GM18873 (cell line): ENCODE measurements around the gene ABLIM2.

Experiments used
- ATAC-seq: cut with Tn5 transposase; IDR thresholded peaks from one replicate; pipeline ENCODE4 v1.9.1; 2021; ENCODE audit warnings: mild to moderate bottlenecking, moderate library complexity, moderate number of reproducible peaks; ENCODE audit not compliant: unreplicated experiment, low FRiP score

ABLIM2 gene

DNA sequence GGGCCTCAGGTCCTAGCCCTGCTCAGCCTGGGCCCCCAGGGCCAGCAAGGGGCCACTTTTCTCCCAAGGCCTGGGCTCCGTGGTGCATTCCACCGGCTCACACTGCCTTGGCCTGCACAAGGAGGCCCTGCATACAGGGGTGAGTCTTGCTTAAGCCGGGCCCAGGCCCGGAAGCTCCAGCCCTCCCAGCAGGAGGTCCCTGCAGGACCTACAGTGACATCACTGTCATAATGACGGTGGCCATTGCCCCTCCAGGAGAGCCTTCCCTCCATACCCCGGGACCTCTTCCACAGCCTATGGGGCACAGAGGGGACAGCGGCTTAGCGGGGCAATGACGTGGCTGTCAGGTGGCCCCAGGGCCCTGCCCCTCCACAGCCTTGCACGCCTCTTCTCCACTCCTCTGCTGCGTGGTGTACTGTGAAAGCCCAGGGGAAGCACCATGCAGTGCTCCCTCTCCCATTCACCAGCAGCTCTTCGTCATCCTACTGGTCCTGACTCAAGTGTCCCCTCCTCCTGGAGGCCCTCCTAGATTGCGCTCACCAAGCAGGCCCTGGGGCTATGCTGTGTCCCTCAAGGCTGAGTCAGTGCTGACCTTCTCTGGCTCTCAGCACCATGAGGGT is 186.6 kb downstream of the ABLIM2 start:
- ATAC-seq, result no peak

GRCh38 chr4:7971159-7971631 is 187.4 kb downstream of the ABLIM2 start:
- ATAC-seq, result no peak

GRCh38 chr4:7970361-7970946 is 188.2 kb downstream of the ABLIM2 start:
- ATAC-seq, result no peak

DNA sequence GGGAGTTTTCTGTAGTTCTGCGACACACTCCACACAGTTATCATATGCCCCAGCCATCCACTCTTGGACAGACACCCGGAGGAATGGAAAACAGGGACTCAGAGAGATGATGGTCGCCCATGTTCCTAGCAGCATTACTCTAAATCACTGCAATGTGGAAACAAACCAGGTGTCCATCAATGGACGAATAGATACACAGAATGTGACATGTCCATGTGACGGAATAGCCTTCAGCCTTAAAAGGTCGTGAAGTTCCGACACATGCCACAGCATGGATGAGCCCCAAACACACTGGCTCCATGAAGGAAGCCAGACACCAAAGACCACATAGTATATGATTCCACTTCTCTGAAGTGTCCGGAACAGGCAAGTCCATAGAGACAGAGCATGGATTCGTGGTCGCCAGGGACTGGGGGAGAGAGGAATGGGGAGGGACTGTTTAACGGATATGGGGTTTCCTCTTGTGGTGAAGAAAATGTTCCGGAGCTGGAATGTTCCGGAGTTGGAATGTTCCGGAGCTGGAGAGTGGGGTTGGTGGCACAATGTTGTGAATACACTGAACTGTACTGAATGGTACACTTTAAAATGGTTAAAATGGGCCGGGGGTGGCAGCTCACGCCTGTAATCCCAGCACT is 190.2 kb downstream of the ABLIM2 start:
- ATAC-seq, result no peak

DNA sequence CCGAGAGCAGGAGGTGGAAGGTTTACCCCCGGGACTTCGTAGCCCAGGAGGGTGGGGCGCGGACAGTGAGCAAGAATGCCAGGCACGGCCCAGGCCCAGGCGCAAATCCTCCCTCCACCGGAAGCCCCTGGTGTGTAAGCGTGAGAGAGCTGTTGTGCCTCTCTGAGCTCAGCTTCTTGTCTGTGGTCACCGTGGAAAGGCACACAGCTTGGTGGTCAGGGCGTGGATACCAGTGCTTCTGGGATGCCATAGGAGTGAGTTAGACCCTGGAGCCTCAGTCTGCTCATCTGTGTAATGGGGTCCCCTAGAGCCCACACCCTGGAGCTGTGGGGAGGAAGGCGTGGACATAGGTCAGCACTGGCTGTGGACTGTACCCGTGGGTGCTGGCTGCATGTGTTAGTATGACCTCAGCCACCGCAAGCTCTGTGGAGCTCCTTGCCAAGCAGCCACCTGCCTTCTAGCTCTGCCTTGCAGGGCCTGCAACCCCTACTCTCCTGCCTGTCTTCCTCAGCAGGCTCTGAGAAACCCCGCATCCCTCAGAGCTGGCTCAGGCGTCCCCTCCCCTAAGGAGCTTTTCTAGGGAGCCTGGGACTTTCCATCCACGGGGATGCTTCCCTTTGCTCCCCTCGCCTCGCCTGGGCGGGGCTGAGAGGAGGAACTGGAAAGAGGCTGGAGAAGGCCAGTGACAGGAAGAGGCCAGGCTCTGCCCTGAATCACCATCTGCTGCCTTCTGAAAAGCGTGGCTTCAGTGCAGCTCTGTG is 190.9 kb downstream of the ABLIM2 start:
- ATAC-seq, result no peak

GRCh38 chr4:7967063-7967440 is 191.6 kb downstream of the ABLIM2 start:
- ATAC-seq, result no peak

DNA sequence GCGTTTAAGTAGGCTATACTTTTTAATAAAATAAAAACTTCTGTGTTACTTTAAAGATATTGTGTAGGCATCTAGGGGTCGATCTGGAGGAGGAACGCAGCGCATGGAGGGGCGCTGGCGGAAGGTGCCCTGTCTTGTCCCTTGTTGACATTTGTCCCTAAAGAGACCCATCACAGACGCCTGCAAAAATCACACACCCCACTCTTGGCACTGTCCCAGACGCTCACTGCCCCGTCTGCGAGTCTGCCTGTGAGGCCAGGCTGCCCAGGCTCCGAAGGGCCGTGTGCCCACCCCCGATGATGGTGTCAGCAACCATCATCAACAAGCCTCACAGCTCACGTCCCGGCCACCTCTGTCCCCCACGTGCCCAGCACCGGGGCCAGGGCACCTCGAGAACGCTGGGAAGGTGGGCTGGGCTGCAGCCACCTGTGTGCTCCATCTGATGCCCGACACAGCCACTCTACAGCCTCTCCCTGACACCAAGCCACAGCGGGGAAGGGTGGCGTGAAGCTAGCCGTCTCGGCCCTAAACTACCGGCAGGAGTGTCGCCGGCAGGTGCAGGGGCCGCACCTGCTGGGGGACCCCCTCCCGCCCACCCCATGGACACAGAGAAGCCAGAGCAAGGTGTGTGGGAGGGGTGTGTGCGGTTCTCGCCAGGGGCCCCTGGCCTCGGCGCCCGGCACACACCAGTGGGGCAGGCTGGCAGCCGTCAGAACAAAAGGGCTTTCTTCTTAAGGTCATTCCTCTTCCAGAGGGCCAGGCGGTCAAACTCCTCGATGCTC is 192.1 kb downstream of the ABLIM2 start:
- no peak for ATAC-seq

GRCh38 chr4:7964890-7965662 is 193.5 kb downstream of the ABLIM2 start:
- no peak for ATAC-seq

DNA sequence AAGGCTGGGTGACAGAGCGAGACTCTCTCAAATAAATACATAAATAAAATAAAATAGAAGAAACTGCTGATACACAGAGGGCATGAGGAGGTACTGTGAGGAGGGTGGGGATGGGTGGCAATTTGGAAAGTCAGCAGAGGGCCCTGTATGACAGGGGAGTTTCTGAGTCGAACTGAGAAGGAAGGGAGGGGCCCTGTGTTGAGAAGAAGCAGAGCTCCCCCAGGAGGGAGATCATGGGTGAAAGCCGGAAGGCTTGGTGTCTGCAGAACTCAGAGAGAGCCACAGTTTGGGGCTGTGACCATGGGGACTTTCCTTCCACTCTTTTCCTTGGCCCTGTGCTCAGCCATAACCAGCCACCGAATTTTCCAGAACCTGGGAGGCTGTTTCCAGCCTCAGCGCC is 194.2 kb downstream of the ABLIM2 start:
- no peak for ATAC-seq

DNA sequence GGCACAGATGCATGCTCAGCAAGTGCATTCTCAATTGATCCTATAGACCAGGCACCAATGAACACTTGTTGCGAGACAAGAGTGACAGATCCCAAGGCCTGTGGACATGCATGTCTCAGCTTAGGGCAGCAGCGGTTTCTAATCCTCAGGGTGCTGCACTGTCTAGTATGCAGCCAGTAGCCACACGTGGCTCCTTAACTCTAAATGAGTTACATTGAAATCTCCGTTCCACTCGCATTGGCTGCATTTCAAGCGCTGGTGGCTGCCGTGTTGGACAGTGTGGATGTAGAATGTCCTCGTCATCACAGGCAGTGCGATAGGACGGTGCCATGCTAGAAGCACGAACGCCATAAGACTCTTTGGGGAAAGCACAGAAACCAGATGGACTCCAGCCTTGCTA is 194.9 kb downstream of the ABLIM2 start:
- no peak for ATAC-seq

DNA sequence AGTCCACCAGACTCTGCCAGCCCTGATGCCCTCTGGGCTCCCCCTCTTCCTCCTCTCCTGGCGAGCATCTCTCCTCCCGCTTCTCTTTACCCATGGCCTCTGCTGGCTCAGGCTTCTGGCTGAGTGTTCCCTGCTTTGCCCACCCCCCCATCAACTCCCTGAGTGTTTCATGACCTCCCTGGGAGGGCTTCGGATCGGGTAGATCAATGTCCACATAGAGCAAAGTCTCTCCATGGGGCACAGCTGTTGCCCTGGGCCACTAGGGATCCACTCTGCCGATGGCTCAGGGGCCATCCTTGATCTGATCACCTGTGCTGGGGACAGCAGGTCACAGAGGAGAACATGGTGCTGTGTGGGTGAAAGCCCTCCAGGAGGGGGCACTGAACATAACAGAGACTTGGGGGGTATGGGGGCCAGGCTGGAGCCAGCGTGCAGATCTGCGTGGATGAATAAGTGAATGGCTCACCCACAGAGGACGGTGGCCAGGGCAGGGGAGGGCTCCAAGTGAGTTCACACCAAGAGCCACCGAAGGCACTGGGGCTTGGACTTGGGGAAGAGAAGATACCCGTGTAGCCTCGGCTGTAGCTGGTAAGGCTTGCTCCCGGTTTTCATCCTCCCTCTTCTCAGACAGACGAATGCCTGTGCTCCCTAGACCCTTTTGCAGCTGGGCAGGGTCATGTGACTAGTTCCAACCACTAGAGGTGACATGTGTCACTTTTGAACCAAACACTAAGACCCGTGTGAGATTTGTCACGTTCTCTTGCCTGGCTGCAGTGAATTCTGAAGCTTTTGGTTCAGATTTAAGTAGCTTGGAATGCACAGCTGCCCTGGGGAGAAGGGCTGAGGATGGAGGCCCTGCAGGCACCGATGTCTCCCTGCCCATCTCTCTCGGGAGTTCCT is 195.8 kb downstream of the ABLIM2 start:
- ATAC-seq, result no peak

GRCh38 chr4:7960790-7961655 is 197.6 kb downstream of the ABLIM2 start:
- ATAC-seq, result peak; percentile 41

GRCh38 chr4:7960017-7960789 is 198.4 kb downstream of the ABLIM2 start:
- no peak for ATAC-seq

DNA sequence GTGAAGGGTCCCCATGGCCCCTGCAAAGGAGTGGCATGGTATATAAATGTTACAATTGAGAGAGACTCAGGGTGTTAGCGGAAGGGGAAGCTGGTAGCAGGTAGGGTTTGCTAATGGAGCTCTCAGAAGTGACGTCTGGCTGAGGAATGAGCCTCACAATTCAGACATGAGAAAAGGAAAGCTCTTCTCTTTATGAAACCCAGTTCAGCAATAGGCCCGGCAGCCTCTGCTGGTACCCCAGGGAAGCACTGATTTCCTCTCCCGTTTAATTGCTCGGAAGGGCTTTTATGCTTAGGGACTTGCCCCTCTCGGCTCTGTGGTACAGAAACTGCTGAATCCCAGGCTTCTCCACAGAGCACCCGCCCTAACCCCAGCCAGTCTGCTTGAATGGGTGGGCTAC is 199.5 kb downstream of the ABLIM2 start:
- ATAC-seq, result no peak

DNA sequence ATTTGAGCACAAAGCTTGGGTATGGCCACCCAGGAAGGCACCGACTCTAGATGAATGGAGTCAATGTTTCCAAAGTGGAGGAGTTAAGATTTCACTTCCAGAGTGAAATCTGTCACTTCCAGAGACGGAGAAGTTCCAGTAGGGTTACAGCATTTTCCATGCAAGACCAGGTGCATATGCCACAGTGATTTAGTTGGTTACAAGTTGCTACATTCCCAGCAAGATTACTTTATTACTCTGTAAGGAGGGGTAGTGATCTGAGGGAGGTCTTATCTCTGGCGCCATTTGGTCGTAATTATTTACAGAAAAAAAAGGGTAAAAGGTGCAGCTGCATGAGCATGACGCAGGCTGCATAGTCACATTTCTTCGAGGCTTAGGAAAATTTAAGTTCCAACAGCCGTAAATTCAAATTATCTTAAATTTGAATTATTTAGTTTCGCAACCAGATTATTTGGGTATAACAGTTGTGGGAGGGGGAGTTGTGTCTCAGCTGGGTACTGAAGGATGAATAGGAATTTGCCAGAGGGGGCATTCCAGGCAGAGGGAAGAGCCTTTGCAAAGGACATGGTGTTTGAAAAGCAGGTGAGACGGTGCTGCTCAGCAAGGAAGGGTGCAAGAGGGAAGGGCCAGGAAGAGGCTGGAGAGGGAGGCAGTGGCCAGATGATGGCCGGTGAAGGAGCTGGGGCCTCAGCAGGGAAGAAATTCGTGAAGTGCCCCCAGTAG is 201.5 kb downstream of the ABLIM2 start:
- no peak for ATAC-seq

GRCh38 chr4:7956270-7956808 is 202.3 kb downstream of the ABLIM2 start:
- ATAC-seq, result no peak
